K562 (cell line): Measurements from ENCODE around the gene TMEM273. TPM values are rescaled to one million over a fixed set of nuclear protein-coding genes. Genes with fewer than 3 reads are reported as not detected.

Experiments used
- ARHGAP35 ChIP-seq: fragments of 450-650 bp; IDR thresholded peaks from 2 replicates; pipeline ENCODE4 v1.6.1; 2018; ENCODE audit not compliant: partially characterized antibody
- E2F1 ChIP-seq: sonication (generic); formaldehyde crosslinking; IDR thresholded peaks from 2 replicates; pipeline ENCODE4 v1.8.1; 2023; ENCODE audit warnings: mild to moderate bottlenecking, missing genetic modification reagents, moderate library complexity
- E2F6 ChIP-seq, 2 experiments: IDR thresholded peaks; 2 replicates each; pipeline ENCODE4 v1.6.1; 2011; ENCODE audit warnings: borderline replicate concordance in 1 of 2, control low read depth in 1 of 2, low read depth in 1 of 2, low read length in 1 of 2, mild to moderate bottlenecking in 1 of 2, mixed read lengths in 1 of 2, moderate library complexity in 1 of 2; ENCODE audit not compliant: insufficient read depth in 1 of 2, insufficient read length in 1 of 2, poor library complexity in 1 of 2, severe bottlenecking in 1 of 2; ENCODE audit errors: extremely low read depth in 1 of 2
- FOXP1 ChIP-seq: sonication (generic); formaldehyde crosslinking; IDR thresholded peaks from 2 replicates; pipeline ENCODE4 v1.8.0; 2022; ENCODE audit warnings: mild to moderate bottlenecking, missing genetic modification reagents
- HMG20A ChIP-seq: fragments of 450-650 bp; formaldehyde crosslinking; conservative IDR thresholded peaks from 2 replicates; pipeline ENCODE4 v1.4.0; 2020; ENCODE audit warnings: mild to moderate bottlenecking, mixed read lengths
- IFI16 ChIP-seq: fragments of 250-450 bp; sonication (Bioruptor Pico); IDR thresholded peaks from 2 replicates; pipeline ENCODE4 v2.1.2; 2022; ENCODE audit warnings: mild to moderate bottlenecking, inconsistent platforms
- KDM4B ChIP-seq, 2 experiments: fragments of 450-650 bp in 1 of 2; sonication (generic) in 1 of 2; IDR thresholded peaks; 2 replicates each; pipeline ENCODE4 v1.6.1; 2016 to 2017; ENCODE audit warnings: borderline replicate concordance in 2 of 2, antibody characterized with exemption in 1 of 2, low read depth in 1 of 2, mild to moderate bottlenecking in 1 of 2
- MAFG ChIP-seq: fragments of 450-650 bp; conservative IDR thresholded peaks from 2 replicates; pipeline ENCODE4 v1.6.1; 2016; ENCODE audit warnings: missing genetic modification characterization, missing compliant biosample characterization
- MCM7 ChIP-seq, 2 experiments: fragments of 450-650 bp; IDR thresholded peaks; 2 replicates each; pipeline ENCODE4 v1.6.1; 2016 to 2018
- MIER1 ChIP-seq: fragments of 450-650 bp; IDR thresholded peaks from 2 replicates; pipeline ENCODE4 v1.6.1; 2016; ENCODE audit warnings: antibody characterized with exemption, mild to moderate bottlenecking, low read depth
- MXI1 ChIP-seq: IDR thresholded peaks from 2 replicates; pipeline ENCODE4 v1.6.1; 2011; ENCODE audit warnings: low read depth, mild to moderate bottlenecking, improper control_type of control experiment, low read length
- MYNN ChIP-seq, 2 experiments: sonication (generic); formaldehyde crosslinking in 1 of 2; IDR thresholded peaks; 2 replicates each; pipeline versions ENCODE4 v1.5.0 to v1.6.1; 2016 to 2020; ENCODE audit warnings: antibody characterized with exemption in 1 of 2, missing genetic modification reagents in 1 of 2
- SMARCC2 ChIP-seq: fragments of 450-650 bp; IDR thresholded peaks from 2 replicates; pipeline ENCODE4 v1.6.1; 2017; ENCODE audit warnings: antibody characterized with exemption, moderate library complexity, mild to moderate bottlenecking, low read depth
- STAG1 ChIP-seq: sonication (generic); formaldehyde crosslinking; IDR thresholded peaks from 2 replicates; pipeline ENCODE4 v1.5.0; 2020; ENCODE audit warnings: missing genetic modification reagents, borderline replicate concordance
- TAF7 ChIP-seq: fragments of 450-650 bp; IDR thresholded peaks from 2 replicates; pipeline ENCODE4 v1.6.1; 2016; ENCODE audit warnings: missing genetic modification characterization, missing compliant biosample characterization
- TCF15 ChIP-seq: fragments of 250-450 bp; sonication (Bioruptor Pico); IDR thresholded peaks from 2 replicates; pipeline ENCODE4 v1.8.0; 2022; ENCODE audit warnings: moderate library complexity, mild to moderate bottlenecking, inconsistent platforms
- ZBED1 ChIP-seq: IDR thresholded peaks from 2 replicates; pipeline ENCODE4 v1.6.1; 2014
- ZBTB49 ChIP-seq: sonication (generic); formaldehyde crosslinking; IDR thresholded peaks from 2 replicates; pipeline ENCODE4 v1.8.0; 2022; ENCODE audit warnings: missing genetic modification reagents, mild to moderate bottlenecking, borderline replicate concordance
- ZNF311 ChIP-seq: fragments of 250-450 bp; sonication (Bioruptor Pico); IDR thresholded peaks from 2 replicates; pipeline ENCODE4 v1.4.0; 2020; ENCODE audit warnings: mild to moderate bottlenecking, moderate library complexity
- ZNF398 ChIP-seq: fragments of 250-450 bp; sonication (Bioruptor Pico); IDR thresholded peaks from 2 replicates; pipeline ENCODE4 v1.8.0; 2021; ENCODE audit warnings: moderate library complexity, mild to moderate bottlenecking, inconsistent platforms
- ZNF785 ChIP-seq: fragments of 250-450 bp; sonication (Bioruptor Pico); IDR thresholded peaks from 2 replicates; pipeline ENCODE4 v1.4.0; 2020; ENCODE audit warnings: mild to moderate bottlenecking
- polyA plus RNA-seq, 8 experiments: library from polyadenylated mRNA; depleted of rRNA in 4 of 8; stranded (reverse) in 5 of 8; unstranded in 3 of 8; fragments of >200 nt; fragmentation: Nextera tagmentation in 2 of 8; fragmentation: Illumina TruSeq in 1 of 8; extraction: Ambion mirVana in 2 of 8; extraction: Trizol in 1 of 8; gene quantifications; 2 replicates each; pipeline versions ENCODE4 v1.2.1 to v1.2.3, GENCODE V29; 2011 to 2014; ENCODE audit warnings: inconsistent platforms in 1 of 8, missing spikeins in 1 of 8
- total RNA-seq, 7 experiments: library from RNA; depleted of rRNA in 6 of 7; stranded (reverse); fragments of >200 nt in 6 of 7; fragmentation: Illumina TruSeq in 2 of 7; extraction: Trizol in 2 of 7; gene quantifications; 2 replicates each; pipeline versions ENCODE4 v1.2.1 to v1.2.3, GENCODE V29; 2011 to 2021; ENCODE audit warnings: low replicate concordance in 1 of 7

The TMEM273 gene
- total and polyA plus RNA-seq, 9 of the 15 experiments (the other 6 are each of a cell fraction or from before 2014, with no cell fraction given): 39.2 to 131 (median 95.6) TPM

GRCh38 chr10:49187950-49188761, at the start of gene TMEM273 (continued):
- TF ChIP-seq E2F1 (CRISPR knock-in tag) (no peak), ZNF398 (CRISPR knock-in tag) (no peak), ZNF785 (CRISPR knock-in tag) (no peak), MCM7 (IDR thresholded peaks at IDR 0.05) (no peak), MAFG (tag) (no peak), ZBTB49 (CRISPR knock-in tag) (no peak), MIER1 (no peak), SMARCC2 (no peak), MYNN (IDR thresholded peaks at IDR 0.05) (no peak), MYNN (CRISPR knock-in tag; IDR thresholded peaks at IDR 0.05) (no peak), ZNF311 (CRISPR knock-in tag) (no peak), TCF15 (CRISPR knock-in tag) (no peak), HMG20A (no peak), E2F6 (IDR thresholded peaks at IDR 0.05; ENCODE audit: borderline replicate concordance in 1 of 2, extremely low read depth in 1 of 2, insufficient read depth in 1 of 2, insufficient read length in 1 of 2, low read depth in 1 of 2, low read length in 1 of 2, poor library complexity in 1 of 2, severe bottlenecking in 1 of 2) (peak in 1 of 2 experiments; percentile 37), FOXP1 (no peak; the same call in 1 of the 2 replicates), ARHGAP35 (no peak), STAG1 (CRISPR knock-in tag) (no peak), MXI1 (no peak), KDM4B (IDR thresholded peaks at IDR 0.05; ENCODE audit: borderline replicate concordance in 2 of 2, low read depth in 1 of 2) (no peak), ZBED1 (no peak), TAF7 (peak; percentile 41; the same call in 1 of the 2 replicates), IFI16 (no peak)
